GM12874 (cell line): ENCODE results near the gene FGF12.

Experiments used
- CTCF ChIP-seq: IDR thresholded peaks from 2 replicates; pipeline ENCODE4 v1.5.1; 2011; ENCODE audit warnings: low read depth, mild to moderate bottlenecking, control low read depth, low read length, moderate library complexity; ENCODE audit not compliant: insufficient read depth

The FGF12 gene

DNA sequence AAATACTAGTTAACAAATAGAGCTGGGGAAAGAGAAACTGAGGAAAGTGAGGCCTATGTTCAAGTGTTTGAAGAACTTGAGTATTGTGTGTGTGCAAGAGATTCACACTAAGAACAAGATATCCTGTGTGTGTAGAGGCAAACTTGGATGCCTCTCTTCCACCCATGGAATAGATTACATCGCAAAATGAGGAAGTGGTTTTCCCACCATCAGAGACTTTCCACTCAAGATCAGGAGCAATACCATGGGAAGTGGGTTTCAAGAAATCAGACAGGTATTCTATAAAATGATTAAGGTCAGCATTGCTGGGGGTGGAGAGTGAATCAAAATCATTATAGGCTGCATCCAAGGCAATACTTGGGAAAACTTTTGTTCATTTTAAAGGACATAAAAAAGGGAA lies 308.0 kb downstream of the FGF12 start:
- no peak for TF ChIP-seq CTCF

- TF ChIP-seq CTCF = no peak
These were observed 309.7 kb downstream of the FGF12 start for GRCh38 chr3:192417559-192418055.

DNA sequence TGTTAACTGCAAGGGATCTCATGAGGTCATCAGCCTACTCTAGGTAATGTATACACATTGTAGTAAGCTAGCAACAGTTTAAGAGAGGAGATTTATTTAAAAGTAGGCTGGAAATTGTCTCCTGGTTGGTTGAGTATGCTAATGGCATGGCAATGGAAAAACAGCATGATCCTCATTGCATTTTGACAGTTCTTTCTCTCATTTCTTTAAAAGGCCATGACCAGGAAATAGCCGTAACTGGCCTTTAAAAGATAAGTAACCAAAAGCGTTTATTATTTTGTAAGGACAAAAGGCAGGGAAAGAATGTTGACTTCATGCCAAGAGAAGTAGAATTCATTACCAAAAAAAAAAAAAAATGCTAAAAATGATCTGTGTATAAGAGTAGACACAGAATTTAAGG lies 310.3 kb downstream of the FGF12 start:
- TF ChIP-seq CTCF = no peak

- TF ChIP-seq CTCF = no peak
These were observed 313.9 kb downstream of the FGF12 start for GRCh38 chr3:192413461-192413860.

DNA sequence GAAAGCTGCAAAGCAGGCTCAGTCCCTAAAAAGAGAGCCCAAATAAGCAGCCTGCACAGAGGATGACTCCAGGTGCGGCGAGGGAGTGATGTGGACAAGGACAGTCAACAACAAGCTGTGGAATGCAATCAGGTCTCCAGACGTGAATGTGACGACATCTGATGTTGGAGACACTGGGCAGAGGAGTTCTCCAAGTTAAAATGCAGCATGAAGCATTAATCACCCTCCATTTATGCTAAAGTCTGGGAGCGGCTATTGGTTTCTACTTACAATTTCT lies 316.7 kb downstream of the FGF12 start:
- no peak for TF ChIP-seq CTCF

- TF ChIP-seq CTCF = no peak
These were observed 317.3 kb downstream of the FGF12 start for GRCh38 chr3:192409838-192410683.

DNA sequence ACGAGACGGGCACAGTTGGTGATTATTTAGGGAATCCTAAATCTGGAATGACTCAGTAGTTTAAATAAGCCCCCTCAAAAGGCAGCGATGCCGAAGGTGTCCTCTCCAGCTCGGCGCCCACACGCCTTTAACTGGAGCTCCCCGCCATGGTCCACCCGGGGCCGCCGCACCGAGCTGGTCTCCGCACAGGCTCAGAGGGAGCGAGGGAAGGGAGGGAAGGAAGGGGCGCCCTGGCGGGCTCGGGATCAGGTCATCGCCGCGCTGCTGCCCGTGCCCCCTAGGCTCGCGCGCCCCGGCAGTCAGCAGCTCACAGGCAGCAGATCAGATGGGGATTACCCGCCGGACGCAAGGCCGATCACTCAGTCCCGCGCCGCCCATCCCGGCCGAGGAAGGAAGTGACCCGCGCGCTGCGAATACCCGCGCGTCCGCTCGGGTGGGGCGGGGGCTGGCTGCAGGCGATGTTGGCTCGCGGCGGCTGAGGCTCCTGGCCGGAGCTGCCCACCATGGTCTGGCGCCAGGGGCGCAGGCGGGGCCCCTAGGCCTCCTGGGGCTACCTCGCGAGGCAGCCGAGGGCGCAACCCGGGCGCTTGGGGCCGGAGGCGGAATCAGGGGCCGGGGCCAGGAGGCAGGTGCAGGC lies 318.0 kb downstream of the FGF12 start:
- TF ChIP-seq CTCF = no peak
